Neuronal stem cell (in vitro differentiated cells): Measurements from ENCODE around the gene FBXL20.

Experiments used
- DNase-seq: peaks from one replicate; pipeline ENCODE4 v3.0.0-alpha.2; 2013; ENCODE audit warnings: low spot score
- H2AFZ ChIP-seq: one replicate; pipeline ENCODE4 v1.6.1; 2013; ENCODE audit warnings: mild to moderate bottlenecking, low read length, inconsistent platforms
- H2AK5ac ChIP-seq: 2 replicates; pipeline ENCODE4 v1.6.1; 2013; ENCODE audit warnings: low read depth, mild to moderate bottlenecking, inconsistent platforms, low read length, moderate library complexity, mixed read lengths
- H2BK120ac ChIP-seq: 2 replicates; pipeline ENCODE4 v1.6.1; 2013; ENCODE audit warnings: low read depth, mild to moderate bottlenecking, inconsistent platforms, low read length, moderate library complexity, mixed read lengths
- H2BK12ac ChIP-seq: one replicate; pipeline ENCODE4 v1.6.1; 2013; ENCODE audit warnings: low read length, inconsistent platforms
- H2BK15ac ChIP-seq: 2 replicates; pipeline ENCODE4 v1.6.1; 2013; ENCODE audit warnings: mild to moderate bottlenecking, low read length, inconsistent platforms, mixed read lengths
- H2BK5ac ChIP-seq: one replicate; pipeline ENCODE4 v1.6.1; 2013; ENCODE audit warnings: inconsistent platforms, mild to moderate bottlenecking, low read length, moderate library complexity
- H3K14ac ChIP-seq: one replicate; pipeline ENCODE4 v1.6.1; 2013; ENCODE audit warnings: low read length, inconsistent platforms
- H3K18ac ChIP-seq: 2 replicates; pipeline ENCODE4 v1.6.1; 2013; ENCODE audit warnings: low read length, inconsistent platforms
- H3K23ac ChIP-seq: 2 replicates; pipeline ENCODE4 v1.6.1; 2013; ENCODE audit warnings: low read depth, mild to moderate bottlenecking, mixed read lengths, low read length, inconsistent platforms; ENCODE audit not compliant: poor library complexity
- H3K27ac ChIP-seq: replicated peaks from 3 replicates; pipeline ENCODE4 v1.5.1; 2013; ENCODE audit warnings: low read length, inconsistent platforms
- H3K27me3 ChIP-seq, 3 experiments: 2 replicates each; pipeline ENCODE4 v1.6.1; 2013; ENCODE audit warnings: low read length in 3 of 3, mild to moderate bottlenecking in 2 of 3, inconsistent platforms in 1 of 3, low read depth in 1 of 3, mixed read lengths in 1 of 3, moderate library complexity in 1 of 3; ENCODE audit not compliant: control insufficient read depth in 3 of 3, insufficient read depth in 3 of 3
- H3K36me3 ChIP-seq, 2 donors: replicated peaks in 1 of 2; 2 replicates each; pipeline ENCODE4 v1.6.1; 2013; ENCODE audit warnings: low read length in 2 of 2; ENCODE audit not compliant: control insufficient read depth in 2 of 2, insufficient read depth in 2 of 2
- H3K4ac ChIP-seq: 2 replicates; pipeline ENCODE4 v1.6.1; 2013; ENCODE audit warnings: inconsistent platforms, mild to moderate bottlenecking, low read length, moderate library complexity
- H3K4me1 ChIP-seq, 2 donors: 1 replicate in 1 of 2; 2 replicates in 1 of 2; pipeline ENCODE4 v1.6.1; 2013; ENCODE audit warnings: low read length in 2 of 2, low read depth in 1 of 2; ENCODE audit not compliant: control insufficient read depth in 2 of 2, insufficient read depth in 1 of 2
- H3K4me2 ChIP-seq: one replicate; pipeline ENCODE4 v1.6.1; 2013; ENCODE audit warnings: mild to moderate bottlenecking, low read length, inconsistent platforms; ENCODE audit not compliant: insufficient read depth, poor library complexity, severe bottlenecking
- H3K4me3 ChIP-seq, 2 donors: 2 replicates each; pipeline ENCODE4 v1.5.1; 2013; ENCODE audit warnings: low read length in 2 of 2, mild to moderate bottlenecking in 2 of 2, inconsistent platforms in 1 of 2, moderate library complexity in 1 of 2
- H3K79me1 ChIP-seq: one replicate; pipeline ENCODE4 v1.6.1; 2013; ENCODE audit warnings: low read depth, mild to moderate bottlenecking, inconsistent platforms, low read length, moderate library complexity
- H3K9ac ChIP-seq: one replicate; pipeline ENCODE4 v1.6.1; 2013; ENCODE audit warnings: mild to moderate bottlenecking, low read depth, low read length, inconsistent platforms; ENCODE audit not compliant: poor library complexity
- H3K9me3 ChIP-seq, 2 donors: replicated peaks in 1 of 2; 2 replicates each; pipeline versions ENCODE3 to v1.6.1; 2013; ENCODE audit warnings: low read length in 2 of 2, mild to moderate bottlenecking in 2 of 2, inconsistent platforms in 1 of 2, low read depth in 1 of 2, mixed read lengths in 1 of 2, moderate library complexity in 1 of 2; ENCODE audit not compliant: control insufficient read depth in 2 of 2, insufficient read depth in 1 of 2
- H4K8ac ChIP-seq: one replicate; pipeline ENCODE4 v1.6.1; 2013; ENCODE audit warnings: low read depth, mild to moderate bottlenecking, inconsistent platforms, low read length, moderate library complexity
- H4K91ac ChIP-seq: one replicate; pipeline ENCODE4 v1.6.1; 2013; ENCODE audit warnings: low read length, low read depth, mild to moderate bottlenecking, inconsistent platforms; ENCODE audit not compliant: poor library complexity
- WGBS, 2 donors: extraction: QIAGEN DNeasy Blood & Tissue Kit; methylation state at CpG; one replicate each; pipeline ENCODE4 v1.1.7; 2013; ENCODE audit warnings: missing lambda C conversion rate in 2 of 2, mixed read lengths in 1 of 2; ENCODE audit not compliant: insufficient read length in 2 of 2, insufficient replicate concordance in 1 of 2; ENCODE audit errors: extremely low coverage in 2 of 2; 5-methylcytosine and 5-hydroxymethylcytosine counted together

The FBXL20 gene

DNA sequence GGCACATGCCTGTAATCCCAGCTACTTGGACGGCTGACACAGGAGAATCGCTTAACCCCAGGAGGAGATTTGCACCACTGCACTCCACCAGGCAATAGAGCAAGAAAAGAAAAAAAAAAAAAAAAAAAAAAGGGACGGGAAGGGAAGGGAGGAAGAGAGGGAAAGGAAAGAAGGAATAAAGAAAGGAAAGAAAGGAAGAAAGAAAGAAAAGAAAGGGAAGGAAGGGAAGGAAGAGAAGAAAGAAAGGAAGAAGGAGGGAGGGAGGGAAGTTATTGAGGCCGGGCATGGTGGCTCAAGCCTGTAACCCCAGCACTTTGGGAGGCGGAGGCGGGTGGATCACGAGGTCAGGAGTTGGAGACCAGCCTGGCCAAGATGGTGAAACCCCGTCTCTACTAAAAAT lies 125.3 kb downstream of the FBXL20 start:
- Histone ChIP-seq H3K4me2 (no peak overlapping the region), H3K27me3 (no peaks in the 10 kb centered on the region), H3K4me3 (no peak overlapping the region), H3K9ac (no peak overlapping the region), H2BK15ac (no peak overlapping the region), H3K79me1 (no peaks in the 10 kb centered on the region), H3K36me3 (peaks cover 2 to 75% of the 10 kb centered on the region in 2 donors), H4K91ac (no peak overlapping the region), H3K4me1 (no peaks in the 10 kb centered on the region), H3K23ac (no peak overlapping the region), H3K27ac (no peak overlapping the region), H4K8ac (no peak overlapping the region), H3K14ac (no peak overlapping the region), H2AK5ac (no peak overlapping the region), H2BK120ac (no peak overlapping the region), H2BK12ac (no peak overlapping the region), H3K9me3 (no peaks in the 10 kb centered on the region), H3K4ac (no peak overlapping the region), H2BK5ac (no peak overlapping the region), H2AFZ (no peak overlapping the region), H3K18ac (no peak overlapping the region)
- no CpG with 5 or more reads among the region's 8 CpGs for WGBS, 2 donors
- no peak for DNase-seq

GRCh38 chr17:39271546-39271945 lies 129.9 kb downstream of the FBXL20 start:
- Histone ChIP-seq H3K4me1 (no peaks in the 10 kb centered on the region), H4K8ac (no peak overlapping the region), H3K23ac (no peak overlapping the region), H2BK12ac (no peak overlapping the region), H3K14ac (no peak overlapping the region), H3K36me3 (peaks cover 6 to 69% of the 10 kb centered on the region in 2 donors), H2BK120ac (no peak overlapping the region), H2BK5ac (no peak overlapping the region), H3K9ac (no peak overlapping the region), H4K91ac (no peak overlapping the region), H2BK15ac (no peak overlapping the region), H3K9me3 (no peaks in the 10 kb centered on the region), H2AFZ (no peak overlapping the region), H3K79me1 (no peaks in the 10 kb centered on the region), H2AK5ac (no peak overlapping the region), H3K4me2 (no peak overlapping the region), H3K4me3 (no peak overlapping the region), H3K4ac (no peak overlapping the region), H3K18ac (no peak overlapping the region), H3K27ac (no peak overlapping the region), H3K27me3 (no peaks in the 10 kb centered on the region)
- WGBS, 2 donors: no CpG with 5 or more reads among the region's 3 CpGs
- DNase-seq: no peak

GRCh38 chr17:39270923-39271322 lies 130.5 kb downstream of the FBXL20 start:
- no peak overlapping the region for H2AK5ac ChIP-seq
- no peaks in the 10 kb centered on the region for H3K27me3 ChIP-seq
- no peak overlapping the region for H3K4ac ChIP-seq
- H3K4me2 ChIP-seq: no peak overlapping the region
- no peak overlapping the region for H3K23ac ChIP-seq
- H3K27ac ChIP-seq: no peak overlapping the region
- H2BK15ac ChIP-seq: no peak overlapping the region
- H3K4me1 ChIP-seq: no peaks in the 10 kb centered on the region
- DNase-seq: no peak
- no peak overlapping the region for H4K8ac ChIP-seq
- H3K18ac ChIP-seq: no peak overlapping the region
- H3K36me3 ChIP-seq: peaks cover 6 to 75% of the 10 kb centered on the region in 2 donors
- no peak overlapping the region for H2BK5ac ChIP-seq
- H3K79me1 ChIP-seq: no peaks in the 10 kb centered on the region
- H3K14ac ChIP-seq: no peak overlapping the region
- no peak overlapping the region for H3K4me3 ChIP-seq
- H3K9ac ChIP-seq: no peak overlapping the region
- H3K9me3 ChIP-seq: no peaks in the 10 kb centered on the region
- H4K91ac ChIP-seq: no peak overlapping the region
- WGBS, 2 donors: no CpG with 5 or more reads among the region's 3 CpGs
- H2AFZ ChIP-seq: no peak overlapping the region
- H2BK12ac ChIP-seq: no peak overlapping the region
- no peak overlapping the region for H2BK120ac ChIP-seq

DNA sequence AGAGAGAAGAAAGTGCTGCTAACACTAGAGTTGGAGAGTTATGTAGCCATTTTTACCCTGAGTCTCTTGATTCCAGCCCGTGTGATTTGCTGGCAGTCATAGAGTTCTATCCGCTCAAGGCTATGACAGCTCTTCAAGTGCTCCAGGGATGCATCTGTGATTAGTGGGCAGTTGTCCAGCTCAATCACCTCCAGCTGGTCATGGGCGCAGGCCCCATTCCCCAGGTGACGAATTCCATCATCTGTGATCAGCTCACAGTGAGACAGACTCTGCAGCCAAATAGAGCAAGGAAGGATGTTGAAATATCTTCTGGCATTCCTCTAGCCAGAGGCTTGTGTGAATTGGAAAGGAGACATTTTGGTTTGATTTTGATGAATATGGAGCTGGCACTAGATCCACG lies 137.3 kb downstream of the FBXL20 start:
- no peak overlapping the region for H2BK120ac ChIP-seq
- no peak overlapping the region for H2AFZ ChIP-seq
- DNase-seq: no peak
- no peak overlapping the region for H3K14ac ChIP-seq
- H4K8ac ChIP-seq: no peak overlapping the region
- no peak overlapping the region for H2BK12ac ChIP-seq
- H3K36me3 ChIP-seq: peaks cover 16 to 89% of the 10 kb centered on the region in 2 donors
- no peak overlapping the region for H3K4ac ChIP-seq
- no peak overlapping the region for H4K91ac ChIP-seq
- H3K27ac ChIP-seq: no peak overlapping the region
- H3K9ac ChIP-seq: no peak overlapping the region
- no peaks in the 10 kb centered on the region for H3K9me3 ChIP-seq
- no peak overlapping the region for H3K18ac ChIP-seq
- no peak overlapping the region for H3K23ac ChIP-seq
- no peak overlapping the region for H3K4me3 ChIP-seq
- H3K4me1 ChIP-seq: no peaks in the 10 kb centered on the region
- H3K4me2 ChIP-seq: no peak overlapping the region
- no peak overlapping the region for H2BK5ac ChIP-seq
- no peak overlapping the region for H2AK5ac ChIP-seq
- no peaks in the 10 kb centered on the region for H3K27me3 ChIP-seq
- no CpG with 5 or more reads among the region's 5 CpGs for WGBS, 2 donors
- no peak overlapping the region for H2BK15ac ChIP-seq
- H3K79me1 ChIP-seq: no peaks in the 10 kb centered on the region
